Neural crest cell (in vitro differentiated cells): ENCODE results near the gene SEC24D. TPM values are rescaled to one million over a fixed set of nuclear protein-coding genes. Genes with fewer than 3 reads are reported as not detected.

Experiments used
- DNase-seq: peaks from one replicate; pipeline ENCODE4 v3.0.0; 2021; ENCODE audit warnings: low read depth, mixed read lengths, low spot score
- H3K27ac Mint-ChIP-seq: one replicate; pipeline ENCODE4 v1.8.0; 2021; ENCODE audit warnings: mild to moderate bottlenecking, mixed read lengths; ENCODE audit not compliant: unreplicated experiment
- H3K27me3 Mint-ChIP-seq: 2 replicates; pipeline ENCODE4 v1.8.0; 2021; ENCODE audit warnings: low read depth, mild to moderate bottlenecking, mixed read lengths
- H3K36me3 Mint-ChIP-seq: 2 replicates; pipeline ENCODE4 v1.8.0; 2021; ENCODE audit warnings: low read depth, mild to moderate bottlenecking, mixed read lengths
- H3K4me1 Mint-ChIP-seq: 2 replicates; pipeline ENCODE4 v1.8.0; 2021; ENCODE audit warnings: mixed read lengths
- H3K4me3 Mint-ChIP-seq: one replicate; pipeline ENCODE4 v1.8.0; 2021; ENCODE audit warnings: mild to moderate bottlenecking, mixed read lengths
- H3K9me3 Mint-ChIP-seq: 2 replicates; pipeline ENCODE4 v1.8.0; 2021; ENCODE audit warnings: mixed read lengths
- CTCF ChIP-seq: fragments of 200-600 bp; sonication (generic); conservative IDR thresholded peaks from 2 replicates; pipeline ENCODE4 v1.5.0; 2021; ENCODE audit warnings: antibody characterized with exemption, mild to moderate bottlenecking
- total RNA-seq: library from RNA; stranded (reverse); gene quantifications from 2 replicates; pipeline ENCODE4 v1.2.1, GENCODE V29; 2021

SEC24D gene
- total RNA-seq, 1 donor from 2014 or later, result 22.9 TPM

GRCh38 chr4:118714682-118715081 lies 121.2 kb downstream of the SEC24D start:
- Mint-ChIP-seq H3K36me3 (peaks cover 10% of the 10 kb centered on the region), H3K27me3 (no peaks in the 10 kb centered on the region), H3K27ac (no peak overlapping the region), H3K4me1 (peaks cover 5% of the 10 kb centered on the region), H3K9me3 (no peaks in the 10 kb centered on the region), H3K4me3 (no peak overlapping the region)
- no peak for TF ChIP-seq CTCF
- DNase-seq, result no peak

GRCh38 chr4:118712872-118713271 lies 123.1 kb downstream of the SEC24D start:
- no peak overlapping the region for H3K4me3 Mint-ChIP-seq
- peaks cover 5% of the 10 kb centered on the region for H3K4me1 Mint-ChIP-seq
- no peak overlapping the region for H3K27ac Mint-ChIP-seq
- peaks cover 6% of the 10 kb centered on the region for H3K36me3 Mint-ChIP-seq
- DNase-seq, result no peak
- no peak for TF ChIP-seq CTCF
- H3K9me3 Mint-ChIP-seq, result no peaks in the 10 kb centered on the region
- no peaks in the 10 kb centered on the region for H3K27me3 Mint-ChIP-seq

- Mint-ChIP-seq H3K9me3 (no peaks in the 10 kb centered on the region), H3K27ac (no peak overlapping the region), H3K27me3 (no peaks in the 10 kb centered on the region), H3K4me1 (peaks cover 5% of the 10 kb centered on the region), H3K36me3 (peaks cover 13% of the 10 kb centered on the region), H3K4me3 (no peak overlapping the region)
- TF ChIP-seq CTCF, result no peak
- DNase-seq, result no peak
Measured at GRCh38 chr4:118711052-118711451, 124.9 kb downstream of the SEC24D start.

GRCh38 chr4:118703118-118703517 lies 132.8 kb downstream of the SEC24D start:
- H3K4me1 Mint-ChIP-seq, result no peaks in the 10 kb centered on the region
- H3K9me3 Mint-ChIP-seq, result no peaks in the 10 kb centered on the region
- H3K27ac Mint-ChIP-seq, result no peak overlapping the region
- DNase-seq, result no peak
- H3K27me3 Mint-ChIP-seq, result no peaks in the 10 kb centered on the region
- TF ChIP-seq CTCF, result no peak
- H3K36me3 Mint-ChIP-seq, result peaks cover 22% of the 10 kb centered on the region
- no peak overlapping the region for H3K4me3 Mint-ChIP-seq

- peak; percentile 84 for DNase-seq
- peak; percentile 38 for TF ChIP-seq CTCF
- Mint-ChIP-seq H3K27me3 (peaks cover 12% of the 10 kb centered on the region), H3K9me3 (peaks cover 2% of the 10 kb centered on the region), H3K36me3 (no peaks in the 10 kb centered on the region), H3K27ac (peak within 1 kb of the TSS; percentile 99), H3K4me3 (peak within 1 kb of the TSS; percentile 96), H3K4me1 (peaks cover 29% of the 10 kb centered on the region)
Measured at GRCh38 chr4:118684873-118685811, 150.8 kb downstream of the SEC24D start, which contains the start of gene METTL14. METTL14 (plus strand) TSS chr4:118685392; CDS start chr4:118685535, 143 bp downstream.
